Urothelium cell line (cell line): ENCODE results near the gene HNRNPR.
"Not testable (repeated sequence)": the region's sequence is repeated elsewhere in the genome, so short reads cannot be mapped to it uniquely, and the experiment has no call there.

Experiments used
- DNase-seq: peaks from one replicate; pipeline ENCODE4 v3.0.0; 2011; ENCODE audit warnings: low spot score, mixed read lengths
- FAIRE-seq: peaks from 2 replicates; lab custom pipeline; 2011; peaks lifted over from hg19 to GRCh38; lab: Jason Lieb, UNC

HNRNPR gene

DNA sequence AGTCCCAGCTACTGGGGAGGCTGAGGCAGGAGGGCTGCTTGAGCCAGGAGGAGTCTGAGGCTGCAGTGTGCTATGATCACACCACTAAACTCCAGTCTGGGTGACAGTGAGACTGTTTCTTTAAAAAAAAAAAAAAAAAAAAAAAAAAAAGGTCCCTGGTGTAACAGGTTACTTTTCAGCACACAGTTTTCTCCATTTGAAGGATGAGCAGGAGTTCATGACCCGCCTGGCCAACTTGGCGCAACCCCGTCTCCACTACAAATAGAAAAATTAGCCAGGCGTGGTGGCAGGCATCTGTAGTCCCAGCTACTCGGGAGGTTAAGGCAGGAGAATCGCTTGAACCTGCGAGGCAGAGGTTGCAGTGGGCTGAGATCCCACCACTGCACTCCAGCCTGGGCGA, 12.4 kb downstream of the HNRNPR start:
- DNase-seq: no peak
- FAIRE-seq: no peak

- FAIRE-seq: no peak
- no peak for DNase-seq
Measured at GRCh38 chr1:23330846-23331245, 13.2 kb downstream of the HNRNPR start.

DNA sequence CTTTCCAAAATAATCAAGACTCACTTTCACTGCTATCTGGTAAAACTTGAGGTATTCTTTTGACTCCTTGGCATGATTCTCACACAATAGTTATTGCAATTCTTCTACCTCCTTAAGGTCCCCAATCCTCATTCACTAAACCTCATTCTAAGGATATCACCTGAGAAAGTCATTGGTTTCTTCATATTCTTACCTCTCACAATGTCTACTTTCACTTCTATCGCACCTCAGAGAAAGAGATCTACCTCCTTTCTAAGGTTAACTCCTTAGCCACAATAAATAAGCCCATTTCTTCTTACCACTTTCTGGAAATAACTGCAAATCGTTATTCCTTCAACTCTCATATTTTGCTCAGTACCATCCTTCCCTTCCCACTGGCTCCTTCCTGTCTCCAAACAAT, 18.7 kb downstream of the HNRNPR start:
- FAIRE-seq (no peak), DNase-seq (no peak)

DNA sequence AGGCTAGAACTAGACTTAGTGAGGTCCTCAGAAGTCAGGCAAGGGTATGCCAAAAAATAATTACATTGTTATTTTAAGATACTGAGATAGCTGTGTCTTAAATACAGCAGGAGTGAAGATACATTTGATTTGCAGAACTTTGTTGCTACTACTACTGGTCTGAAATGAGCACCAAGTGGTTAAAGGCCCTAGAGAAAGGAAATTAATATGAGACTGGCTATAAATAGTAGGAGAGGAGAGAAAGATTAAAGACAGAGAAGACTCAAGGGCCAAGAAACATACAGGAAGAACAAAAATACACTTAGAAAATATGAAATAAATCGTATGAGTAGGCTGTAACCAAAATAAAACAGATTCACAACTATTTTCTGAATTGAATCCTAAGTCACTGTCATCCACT, 21.3 kb downstream of the HNRNPR start:
- no peak for DNase-seq
- no peak for FAIRE-seq

GRCh38 chr1:23310280-23310679, 33.8 kb downstream of the HNRNPR start:
- not testable (repeated sequence) for FAIRE-seq

DNA sequence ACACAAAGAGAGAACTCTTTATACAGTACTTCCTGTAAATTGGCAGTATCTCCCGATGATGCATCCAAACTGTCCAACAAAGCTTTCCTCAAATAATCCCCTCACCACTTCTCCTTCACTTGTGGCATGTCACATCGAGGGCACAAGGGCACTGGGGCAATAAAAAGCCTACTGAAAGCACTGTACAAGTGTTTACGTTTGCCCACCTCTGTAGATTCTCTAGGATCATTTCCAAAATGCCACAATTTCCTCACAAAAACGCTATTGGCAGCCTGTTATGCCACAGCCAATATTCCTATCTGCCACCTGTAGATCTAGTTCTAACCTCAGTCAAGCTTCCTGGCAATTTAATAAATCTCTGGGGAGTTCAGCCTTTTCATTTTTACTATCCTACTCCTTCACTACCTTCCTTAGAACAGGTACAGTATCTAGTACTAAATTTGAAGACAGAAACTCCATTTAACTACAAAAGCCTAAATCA, 39.9 kb downstream of the HNRNPR start:
- FAIRE-seq (no peak), DNase-seq (no peak)

More at GRCh38 chr1:23310280-23310679, 33.8 kb downstream of the HNRNPR start:
- not testable (repeated sequence) for DNase-seq

GRCh38 chr1:23303524-23303923, 40.6 kb downstream of the HNRNPR start:
- DNase-seq (no peak), FAIRE-seq (no peak)

DNA sequence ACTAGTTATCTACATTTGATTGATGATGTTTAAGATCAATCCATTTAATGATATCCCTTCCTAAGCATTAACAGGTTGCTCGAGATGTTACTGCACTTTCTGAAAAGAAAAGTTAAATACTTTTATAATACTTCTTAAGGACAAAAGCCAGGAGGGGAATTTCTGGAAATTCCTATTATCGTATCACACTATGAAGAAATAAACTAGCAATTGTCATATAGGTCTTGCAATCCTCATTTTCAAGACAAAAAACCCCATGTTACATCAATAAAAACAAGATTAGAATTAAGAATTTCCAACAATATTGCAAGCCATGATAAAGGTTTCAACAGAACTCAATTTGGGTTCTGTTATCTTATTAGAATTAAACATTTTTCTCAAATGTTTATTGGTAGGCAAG, 47.2 kb downstream of the HNRNPR start:
- FAIRE-seq: no peak
- no peak for DNase-seq

DNA sequence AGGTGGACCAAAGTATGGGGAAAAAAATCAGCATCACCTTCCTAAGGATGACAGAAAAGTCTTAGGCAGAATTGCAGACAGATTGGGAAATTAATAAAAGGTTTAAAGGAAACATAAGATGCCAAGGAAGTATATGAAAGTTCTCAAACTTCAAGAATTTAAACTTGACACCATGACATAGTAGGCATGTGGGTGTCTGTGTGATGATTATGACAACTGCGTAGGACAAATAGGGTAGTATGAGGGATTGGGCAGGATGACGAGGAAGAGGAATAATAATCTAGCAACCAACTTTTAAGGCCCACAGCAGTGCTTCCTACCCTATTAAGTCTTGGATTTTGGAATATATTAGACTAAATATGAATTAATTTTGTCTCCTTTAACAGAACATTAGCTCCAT, 52.4 kb downstream of the HNRNPR start:
- DNase-seq (no peak), FAIRE-seq (no peak)

GRCh38 chr1:23290836-23291565, 53.1 kb downstream of the HNRNPR start:
- FAIRE-seq: no peak
- no peak for DNase-seq

DNA sequence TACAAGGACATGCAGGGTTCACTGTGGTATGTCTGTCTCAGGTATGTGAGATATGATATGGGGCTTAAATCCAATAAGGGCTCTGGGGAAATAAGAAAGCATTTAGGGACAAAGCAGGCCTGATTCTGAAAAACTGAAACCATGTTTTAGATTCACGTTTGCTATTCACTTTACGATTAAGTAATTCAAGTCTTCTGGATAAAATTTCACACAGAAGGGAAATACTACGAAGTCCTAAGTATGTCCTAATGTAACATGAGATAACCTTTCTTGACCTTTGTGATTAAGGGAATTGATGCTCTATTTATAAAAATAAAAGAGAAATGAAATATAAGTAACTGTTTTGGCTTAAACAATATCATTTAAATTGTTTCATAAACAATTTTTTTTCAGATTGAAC, 55.4 kb downstream of the HNRNPR start:
- no peak for DNase-seq
- no peak for FAIRE-seq

- DNase-seq (no peak), FAIRE-seq (no peak)
Measured at GRCh38 chr1:23288201-23288600, 55.9 kb downstream of the HNRNPR start.

- DNase-seq: no peak
- FAIRE-seq: no peak
Measured at GRCh38 chr1:23286401-23286800, 57.7 kb downstream of the HNRNPR start.

DNA sequence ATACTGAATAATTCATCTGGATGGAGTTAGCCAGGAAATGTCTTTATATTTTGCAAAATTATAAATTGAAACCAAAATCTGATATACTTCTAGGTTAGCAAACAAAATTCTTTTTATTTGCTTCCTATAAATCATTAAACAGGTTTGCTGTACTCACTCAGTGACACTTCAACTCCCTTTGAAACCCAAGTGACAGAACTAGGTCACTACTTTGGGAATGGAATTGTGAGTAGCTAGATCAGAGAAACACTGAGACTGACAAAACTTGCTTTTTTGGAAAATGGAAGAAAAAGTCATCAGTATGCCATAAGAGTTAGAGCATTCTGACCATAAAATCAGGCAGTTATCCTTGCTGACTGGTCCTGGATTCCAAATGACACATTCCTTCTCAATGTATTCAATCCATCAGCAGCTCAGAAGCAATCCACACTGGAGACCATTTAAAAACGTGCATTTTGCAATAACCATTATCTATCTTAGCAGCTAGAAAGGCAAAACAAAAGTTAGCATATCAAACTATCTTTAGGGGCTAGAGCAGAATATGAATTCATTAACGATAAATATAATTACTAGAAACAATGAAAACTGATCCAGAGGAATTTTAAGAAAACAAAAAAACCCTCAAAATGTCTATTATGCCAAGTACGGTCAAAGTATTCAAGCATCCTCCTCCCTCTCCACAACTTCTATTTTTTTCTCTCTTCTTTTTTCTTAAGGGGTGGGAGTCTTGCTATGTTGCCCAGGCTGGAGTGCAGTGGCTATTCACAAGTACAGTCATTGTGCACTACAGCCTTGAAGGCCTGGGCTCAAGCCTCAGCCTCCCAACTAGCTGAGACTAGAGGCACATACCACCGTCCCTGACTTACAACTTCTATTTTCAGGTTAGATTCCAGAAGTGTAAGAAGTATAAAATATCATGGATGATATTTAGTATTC, 60.1 kb downstream of the HNRNPR start:
- FAIRE-seq: no peak
- no peak for DNase-seq

DNA sequence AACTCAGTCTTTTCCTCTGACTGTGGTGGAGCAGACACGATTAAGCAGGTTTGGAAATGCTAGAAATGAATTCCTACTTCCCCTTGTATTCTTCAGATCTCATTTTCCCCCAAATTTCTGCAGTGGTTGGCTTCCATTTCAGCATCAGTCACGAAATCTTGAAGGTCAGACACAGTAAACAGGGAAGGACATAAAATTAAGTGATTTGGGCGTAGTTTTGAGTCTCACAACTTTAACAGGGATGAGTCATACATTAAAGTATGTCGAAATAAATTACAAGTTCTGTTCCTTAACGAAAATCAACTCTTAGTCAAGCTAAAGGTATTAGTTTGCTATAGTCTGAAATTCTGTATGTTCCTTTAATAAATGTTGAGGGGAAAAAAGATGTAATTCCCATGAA, 61.1 kb downstream of the HNRNPR start:
- FAIRE-seq: no peak
- DNase-seq: no peak

- DNase-seq: no peak
- no peak for FAIRE-seq
Measured at GRCh38 chr1:23278717-23279116, 65.4 kb downstream of the HNRNPR start.

GRCh38 chr1:23276531-23276930, 67.6 kb downstream of the HNRNPR start:
- FAIRE-seq (no peak), DNase-seq (no peak)

DNA sequence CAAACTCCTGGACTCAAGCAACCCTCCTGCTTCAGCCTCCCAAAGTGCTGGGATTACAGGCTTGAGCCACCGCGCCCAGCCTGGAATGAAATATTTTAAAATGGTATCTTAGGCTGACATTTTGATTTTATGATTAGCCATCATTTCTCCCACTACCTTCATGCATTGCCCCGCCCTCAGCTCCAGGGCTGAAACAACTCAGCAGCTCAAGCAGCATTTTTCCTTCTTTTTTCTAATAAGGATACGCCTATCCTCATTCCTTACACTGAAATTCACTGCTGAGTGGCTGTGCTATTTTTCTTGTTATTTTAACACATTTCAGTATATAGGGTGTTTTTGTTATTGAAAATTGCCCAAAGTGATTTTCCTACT, 70.0 kb downstream of the HNRNPR start:
- FAIRE-seq (no peak), DNase-seq (no peak)

- FAIRE-seq: no peak
Measured at GRCh38 chr1:23273450-23274133, 70.5 kb downstream of the HNRNPR start.

GRCh38 chr1:23263380-23263887, 80.7 kb downstream of the HNRNPR start:
- DNase-seq (no peak), FAIRE-seq (no peak)

More at GRCh38 chr1:23273450-23274133, 70.5 kb downstream of the HNRNPR start:
- peak; percentile 48 for DNase-seq

- FAIRE-seq, DNase-seq: not testable (repeated sequence)
Measured at GRCh38 chr1:23258082-23258481, 86.0 kb downstream of the HNRNPR start.
